Thoracic aorta (tissue), 2 donors: ENCODE data around the gene AFDN. TPM values are rescaled to one million over a fixed set of nuclear protein-coding genes. Genes with fewer than 3 reads are reported as not detected.

Experiments
- ATAC-seq: fragments of 150-250 bp; one replicate; pipeline ENCODE4 v1.8.0; 2017; ENCODE audit warnings: low read depth; ENCODE audit not compliant: insufficient number of reproducible peaks, low FRiP score
- DNase-seq: peaks from one replicate; pipeline ENCODE4 v3.0.0-alpha.2; 2020; ENCODE audit warnings: low spot score
- H3K27ac ChIP-seq, 2 donors: fragments of 200-600 bp; sonication (generic); 1 replicate in 1 of 2; 2 replicates in 1 of 2; pipeline ENCODE4 v1.5.1; 2016; ENCODE audit warnings: mild to moderate bottlenecking in 2 of 2, moderate library complexity in 2 of 2
- H3K27me3 ChIP-seq: fragments of 200-600 bp; sonication (generic); replicated peaks from 2 replicates; pipeline ENCODE4 v1.6.0; 2016; ENCODE audit warnings: mild to moderate bottlenecking; ENCODE audit not compliant: insufficient read depth
- H3K36me3 ChIP-seq: fragments of 200-600 bp; sonication (generic); one replicate; pipeline ENCODE4 v1.5.1; 2016
- H3K4me1 ChIP-seq, 2 donors: fragments of 200-600 bp; sonication (generic); 1 replicate in 1 of 2; 2 replicates in 1 of 2; pipeline versions ENCODE4 v1.5.1 to v1.6.0; 2016; ENCODE audit warnings: low read depth in 2 of 2, mild to moderate bottlenecking in 1 of 2; ENCODE audit not compliant: control insufficient read depth in 1 of 2
- H3K4me3 ChIP-seq: fragments of 200-600 bp; sonication (generic); 2 replicates; pipeline ENCODE4 v1.5.1; 2016; ENCODE audit warnings: mild to moderate bottlenecking
- H3K9me3 ChIP-seq: fragments of 200-600 bp; sonication (generic); 2 replicates; pipeline ENCODE4 v1.5.1; 2016
- total RNA-seq, 2 donors: library from RNA; depleted of rRNA; stranded (reverse); fragments of >200 nt; gene quantifications; one replicate each; pipeline versions ENCODE4 v1.1.0 to v1.2.3, GENCODE V29; 2016
- TF ChIP-seq, protein P1 (sequence below): fragments of 200-600 bp; sonication (generic); IDR thresholded peaks from one replicate; pipeline ENCODE4 v1.5.1; 2019; ENCODE audit warnings: antibody characterized with exemption

AFDN gene
- total RNA-seq, 2 donors from 2014 or later = 70.5 to 79.5 TPM

DNA sequence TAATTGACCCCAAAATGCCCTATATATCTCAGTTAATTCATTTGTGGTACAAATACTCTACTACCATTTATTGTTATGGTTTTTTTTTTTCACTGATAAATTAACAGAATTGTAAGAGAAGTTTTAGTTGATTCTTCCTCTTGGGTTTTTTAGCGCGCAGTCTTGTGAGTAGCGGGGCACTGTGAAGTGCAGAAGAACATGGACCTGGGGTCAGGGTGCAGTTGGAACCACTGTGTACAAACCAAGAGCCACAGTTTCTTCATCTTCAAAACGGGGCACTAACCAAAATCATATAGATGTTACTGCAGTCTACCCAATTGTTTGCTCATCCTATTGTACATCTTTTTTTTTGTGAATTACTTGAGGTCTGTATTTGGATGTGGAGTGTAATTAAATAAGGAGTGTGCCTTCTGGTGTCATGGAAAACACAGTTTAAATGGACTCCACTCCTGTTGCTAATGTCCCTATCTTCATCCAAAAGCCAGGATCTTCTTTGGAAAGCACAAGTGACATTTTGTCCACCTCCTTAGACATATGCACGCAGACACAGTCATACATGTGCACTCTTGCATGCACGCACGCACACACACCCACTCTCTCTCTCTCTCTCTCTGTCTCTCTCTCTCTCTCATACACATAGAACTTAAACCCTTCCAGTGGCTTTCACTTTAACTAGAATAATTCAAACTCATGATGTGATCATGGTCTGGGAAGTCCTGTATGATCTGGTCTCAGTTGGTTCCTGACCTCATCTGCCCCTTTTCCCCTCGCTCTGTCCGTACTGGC is 51.5 kb downstream of the AFDN start:
- Histone ChIP-seq H3K27ac (no peak overlapping the region), H3K36me3 (peaks cover 9% of the 10 kb centered on the region), H3K9me3 (no peaks in the 10 kb centered on the region), H3K27me3 (no peaks in the 10 kb centered on the region), H3K4me1 (no peaks in the 10 kb centered on the region), H3K4me3 (no peak overlapping the region)
- DNase-seq = no peak
- TF ChIP-seq, protein P1, sequence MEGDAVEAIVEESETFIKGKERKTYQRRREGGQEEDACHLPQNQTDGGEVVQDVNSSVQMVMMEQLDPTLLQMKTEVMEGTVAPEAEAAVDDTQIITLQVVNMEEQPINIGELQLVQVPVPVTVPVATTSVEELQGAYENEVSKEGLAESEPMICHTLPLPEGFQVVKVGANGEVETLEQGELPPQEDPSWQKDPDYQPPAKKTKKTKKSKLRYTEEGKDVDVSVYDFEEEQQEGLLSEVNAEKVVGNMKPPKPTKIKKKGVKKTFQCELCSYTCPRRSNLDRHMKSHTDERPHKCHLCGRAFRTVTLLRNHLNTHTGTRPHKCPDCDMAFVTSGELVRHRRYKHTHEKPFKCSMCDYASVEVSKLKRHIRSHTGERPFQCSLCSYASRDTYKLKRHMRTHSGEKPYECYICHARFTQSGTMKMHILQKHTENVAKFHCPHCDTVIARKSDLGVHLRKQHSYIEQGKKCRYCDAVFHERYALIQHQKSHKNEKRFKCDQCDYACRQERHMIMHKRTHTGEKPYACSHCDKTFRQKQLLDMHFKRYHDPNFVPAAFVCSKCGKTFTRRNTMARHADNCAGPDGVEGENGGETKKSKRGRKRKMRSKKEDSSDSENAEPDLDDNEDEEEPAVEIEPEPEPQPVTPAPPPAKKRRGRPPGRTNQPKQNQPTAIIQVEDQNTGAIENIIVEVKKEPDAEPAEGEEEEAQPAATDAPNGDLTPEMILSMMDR = no peak
- ATAC-seq = no peak

DNA sequence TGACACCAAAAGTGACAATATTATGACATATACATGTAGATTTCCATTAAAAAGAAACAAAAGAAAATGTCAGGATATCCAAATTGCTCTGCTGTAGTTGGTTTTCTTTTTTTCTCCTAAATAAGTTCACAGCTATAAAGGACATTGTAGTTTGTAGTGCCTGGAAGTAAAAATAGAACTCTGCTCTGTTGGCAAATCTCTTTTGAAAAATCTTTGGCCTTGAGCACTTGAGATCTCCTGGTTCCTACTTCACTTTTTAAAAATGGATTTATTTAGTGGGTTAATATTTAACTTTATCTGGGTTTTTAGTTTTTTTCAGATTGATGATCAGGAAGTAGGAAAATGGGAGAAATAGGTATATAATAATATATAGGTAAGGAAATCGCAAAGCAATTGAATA is 52.9 kb downstream of the AFDN start:
- Histone ChIP-seq H3K9me3 (no peaks in the 10 kb centered on the region), H3K4me3 (no peak overlapping the region), H3K27me3 (no peaks in the 10 kb centered on the region), H3K4me1 (no peaks in the 10 kb centered on the region), H3K36me3 (peaks cover 9% of the 10 kb centered on the region), H3K27ac (no peak overlapping the region)
- TF ChIP-seq, protein P1 = no peak
- DNase-seq (no peak), ATAC-seq (no peak)

DNA sequence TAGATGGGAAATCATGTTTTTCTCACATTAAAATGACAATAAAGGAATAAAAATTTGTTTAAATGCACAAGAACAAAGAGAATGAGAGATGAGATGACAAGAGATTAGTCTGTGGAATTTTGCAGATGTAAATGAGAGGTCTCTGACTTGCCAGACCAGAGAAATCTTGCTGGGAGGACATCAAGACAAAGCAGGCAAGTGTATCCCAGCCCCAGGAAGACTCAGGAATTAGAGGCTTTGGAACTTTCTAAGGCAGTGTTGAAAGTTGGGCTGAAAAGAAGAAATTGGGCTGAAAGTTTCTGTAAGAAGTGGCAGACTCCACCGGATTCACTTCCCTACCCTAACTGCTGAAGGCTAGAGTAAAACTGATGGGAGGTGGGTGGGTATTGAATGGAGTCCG is 54.6 kb downstream of the AFDN start:
- no peaks in the 10 kb centered on the region for H3K4me1 ChIP-seq
- ATAC-seq = no peak
- peaks cover under 1% of the 10 kb centered on the region for H3K36me3 ChIP-seq
- no peaks in the 10 kb centered on the region for H3K27me3 ChIP-seq
- no peak for DNase-seq
- TF ChIP-seq, protein P1 = no peak
- no peak overlapping the region for H3K27ac ChIP-seq
- H3K4me3 ChIP-seq = no peak overlapping the region
- H3K9me3 ChIP-seq = no peaks in the 10 kb centered on the region

DNA sequence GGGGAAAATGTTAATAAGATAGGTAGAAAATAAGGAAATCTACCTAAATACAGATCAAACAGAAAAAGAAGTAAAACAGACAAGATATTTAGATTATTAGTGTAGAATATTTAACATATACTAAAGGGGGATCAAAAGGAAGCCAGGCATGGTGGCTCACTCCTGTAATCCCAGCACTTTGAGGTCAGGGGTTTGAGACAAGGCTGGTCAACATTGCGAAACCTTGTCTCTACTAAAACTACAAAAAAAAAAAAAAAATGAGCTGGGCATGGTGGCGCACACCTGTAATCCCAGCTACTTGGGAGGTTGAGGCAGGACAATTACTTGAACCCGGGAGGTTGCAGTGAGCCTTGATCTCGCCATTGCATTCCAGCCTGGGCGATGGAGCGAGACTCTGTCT is 55.5 kb downstream of the AFDN start:
- TF ChIP-seq, protein P1 = no peak
- H3K9me3 ChIP-seq = no peaks in the 10 kb centered on the region
- H3K4me1 ChIP-seq = no peaks in the 10 kb centered on the region
- no peaks in the 10 kb centered on the region for H3K27me3 ChIP-seq
- no peak overlapping the region for H3K4me3 ChIP-seq
- H3K36me3 ChIP-seq = no peaks in the 10 kb centered on the region
- ATAC-seq (no peak), DNase-seq (no peak)
- H3K27ac ChIP-seq = no peak overlapping the region

DNA sequence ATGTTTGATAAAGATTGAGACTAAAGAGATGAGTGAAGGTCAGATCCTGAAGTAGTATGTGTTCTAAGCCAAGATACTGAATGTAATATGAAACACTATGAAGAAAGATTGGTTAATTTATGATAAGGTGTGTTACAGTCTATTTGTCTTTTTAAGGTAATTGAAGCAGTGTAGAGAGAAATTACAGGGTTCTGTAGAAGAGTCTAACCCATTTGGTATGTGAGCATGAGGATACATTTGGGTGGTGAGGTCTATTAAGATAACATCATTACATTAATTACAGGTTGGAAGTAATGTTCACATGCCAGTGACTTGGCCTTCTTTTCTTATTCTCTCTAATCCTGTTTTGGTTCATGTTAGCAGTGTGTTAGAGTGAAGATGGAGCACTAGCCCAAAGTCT is 61.4 kb downstream of the AFDN start:
- Histone ChIP-seq H3K36me3 (no peaks in the 10 kb centered on the region), H3K4me3 (no peak overlapping the region)
- TF ChIP-seq, protein P1 = no peak

More for the DNA sequence above, 61.4 kb downstream of the AFDN start:
- Histone ChIP-seq H3K27ac (no peak overlapping the region), H3K27me3 (no peaks in the 10 kb centered on the region), H3K4me1 (no peaks in the 10 kb centered on the region), H3K9me3 (no peaks in the 10 kb centered on the region)
- no peak for DNase-seq
- no peak for ATAC-seq
